Urothelium cell line (cell line): Measurements from ENCODE around the gene MLPH.

Experiments
- DNase-seq: peaks from one replicate; pipeline ENCODE4 v3.0.0; 2011; ENCODE audit warnings: low spot score, mixed read lengths
- FAIRE-seq: peaks from 2 replicates; lab custom pipeline; 2011; peaks lifted over from hg19 to GRCh38; lab: Jason Lieb, UNC

MLPH gene

DNA sequence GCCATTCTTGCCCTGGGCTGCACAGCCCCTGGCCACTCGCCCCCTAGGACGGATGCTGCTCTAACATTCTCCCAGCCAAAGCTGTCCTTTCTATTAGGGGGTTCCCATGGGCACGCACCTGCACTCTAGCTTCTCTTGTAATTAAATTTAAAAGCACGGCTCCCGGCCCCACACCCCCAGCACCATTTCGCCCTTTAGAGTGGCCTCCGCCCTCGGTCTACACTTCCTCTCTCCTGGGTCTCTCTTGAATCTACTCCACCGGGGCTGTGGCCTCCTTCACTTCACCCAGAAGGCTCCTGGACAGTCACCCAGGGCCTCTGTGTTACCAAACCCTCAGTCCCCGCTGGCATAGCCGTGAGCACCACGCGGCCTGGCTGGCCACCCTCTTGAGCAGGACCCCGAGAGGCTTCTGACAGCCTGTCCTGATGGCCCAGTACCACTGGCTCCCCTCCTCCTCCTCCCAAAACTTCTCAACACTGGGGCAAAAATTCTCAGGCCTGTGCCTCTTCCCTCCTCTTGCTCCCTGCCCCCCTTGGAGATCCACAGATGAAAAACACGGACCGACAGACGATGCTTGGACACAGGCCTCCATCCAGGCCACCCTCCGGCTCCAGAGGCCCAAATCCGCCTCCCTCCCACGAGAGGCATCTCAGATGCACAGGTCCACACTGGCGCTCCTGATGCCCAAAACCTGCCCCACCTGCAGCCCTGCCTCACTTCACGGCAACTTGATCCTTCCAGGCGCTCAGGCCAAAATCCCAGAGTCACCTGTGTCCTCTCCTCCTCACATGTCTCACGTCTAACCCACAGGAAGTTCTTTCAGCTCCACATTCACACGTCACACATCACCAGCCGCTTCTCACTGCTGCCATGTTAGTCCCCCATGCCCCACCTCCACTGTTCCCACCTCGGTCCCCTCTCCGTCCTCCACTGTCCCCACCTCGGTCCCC is 110.4 kb downstream of the MLPH start:
- no peak for DNase-seq
- no peak for FAIRE-seq

DNA sequence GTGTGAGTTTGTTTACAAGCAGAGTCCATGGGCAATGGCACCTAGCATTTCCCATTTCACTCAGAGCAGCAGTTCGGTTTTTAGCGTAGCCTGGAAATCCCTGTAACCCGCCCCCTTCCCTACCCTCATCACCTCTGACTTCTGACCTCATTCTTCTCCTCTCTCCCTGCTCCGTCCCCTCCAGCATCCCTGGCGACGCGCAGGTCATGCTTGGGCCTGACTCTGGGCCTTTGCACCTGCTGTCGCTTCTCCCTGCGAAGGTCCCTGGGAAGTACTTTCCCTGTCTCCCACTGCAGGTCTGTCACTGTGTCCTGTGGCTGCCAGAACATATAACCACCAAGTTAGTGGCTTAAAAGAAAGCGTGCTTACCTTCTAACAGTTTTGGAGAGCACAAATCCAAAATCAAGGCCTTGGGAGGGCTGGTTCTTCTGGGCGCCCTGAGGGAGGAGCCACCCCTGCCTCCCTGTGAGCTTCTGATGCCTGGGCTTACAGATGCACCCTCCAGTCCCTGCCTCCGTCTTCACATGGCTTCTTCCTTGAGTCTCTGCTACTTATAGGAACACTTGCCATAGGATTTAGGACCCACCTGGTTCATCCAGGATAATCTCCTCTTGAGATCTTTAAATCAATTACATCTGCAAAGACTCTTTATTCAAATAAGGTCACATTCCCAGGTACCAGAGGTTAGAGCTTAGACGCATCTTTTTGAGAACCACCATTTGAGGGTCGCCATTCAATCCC is 111.6 kb downstream of the MLPH start:
- no peak for FAIRE-seq
- no peak for DNase-seq

DNA sequence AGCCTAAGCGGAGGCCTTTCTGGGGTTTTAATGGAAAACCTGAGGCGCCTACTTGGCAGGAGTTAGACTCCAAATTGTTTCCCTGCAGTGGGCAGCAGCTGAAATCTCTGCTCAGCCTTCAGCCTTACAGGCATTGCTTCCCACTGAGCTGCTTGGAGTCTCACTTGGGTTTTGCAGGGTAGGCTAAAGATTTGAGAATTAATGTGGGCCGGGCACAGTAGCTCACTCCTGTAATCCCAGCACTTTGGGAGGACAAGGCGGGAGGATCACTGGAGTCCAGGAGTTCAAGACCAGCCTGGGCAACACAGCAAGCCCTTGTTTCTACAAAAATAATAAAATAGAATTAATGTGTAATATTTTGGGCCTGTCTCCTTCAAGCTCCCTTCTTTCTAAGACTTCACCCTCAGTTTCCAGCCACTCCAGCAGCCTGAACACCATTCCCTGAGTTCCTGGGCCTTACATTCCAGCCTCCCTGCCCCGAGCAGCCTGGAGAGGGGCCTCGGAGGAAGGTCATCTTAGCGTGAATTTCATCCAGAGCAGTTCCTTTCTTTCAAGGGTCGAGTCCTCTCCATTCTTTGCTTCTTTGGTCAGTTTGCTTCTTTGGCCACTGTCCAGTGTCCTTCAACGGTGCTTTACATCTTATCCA is 112.5 kb downstream of the MLPH start:
- DNase-seq, result no peak
- no peak for FAIRE-seq

DNA sequence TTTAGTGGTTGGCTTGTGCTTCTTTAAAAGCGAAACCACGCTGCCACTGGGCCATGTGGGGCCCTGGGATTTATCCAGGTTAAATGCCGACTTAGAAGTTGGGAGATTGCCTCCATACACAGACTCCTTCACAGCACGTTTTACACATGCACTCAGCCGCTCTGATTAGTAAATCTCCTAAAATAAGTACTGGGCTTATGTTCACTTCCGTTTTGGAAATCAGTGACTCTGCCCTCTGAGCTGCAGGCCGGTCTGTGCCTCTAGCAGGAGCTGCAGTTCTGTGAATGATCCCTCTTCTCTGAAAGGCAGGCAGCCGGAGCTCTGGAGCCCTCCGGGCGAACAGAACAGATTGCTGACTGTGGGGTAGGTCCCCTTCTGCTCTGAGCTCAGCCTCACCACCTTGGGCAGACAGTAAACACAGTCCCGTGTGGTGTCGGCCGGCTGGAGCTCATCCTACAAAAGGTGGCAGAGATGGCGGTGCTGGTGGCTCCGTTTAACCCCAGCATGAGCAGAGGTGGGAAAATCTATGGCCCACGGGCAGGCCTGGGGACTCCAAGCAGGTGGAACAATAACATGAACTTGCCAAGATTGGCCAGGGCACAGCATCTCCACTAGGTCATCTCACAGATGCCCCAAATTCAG is 113.3 kb downstream of the MLPH start:
- FAIRE-seq (no peak), DNase-seq (no peak)

DNA sequence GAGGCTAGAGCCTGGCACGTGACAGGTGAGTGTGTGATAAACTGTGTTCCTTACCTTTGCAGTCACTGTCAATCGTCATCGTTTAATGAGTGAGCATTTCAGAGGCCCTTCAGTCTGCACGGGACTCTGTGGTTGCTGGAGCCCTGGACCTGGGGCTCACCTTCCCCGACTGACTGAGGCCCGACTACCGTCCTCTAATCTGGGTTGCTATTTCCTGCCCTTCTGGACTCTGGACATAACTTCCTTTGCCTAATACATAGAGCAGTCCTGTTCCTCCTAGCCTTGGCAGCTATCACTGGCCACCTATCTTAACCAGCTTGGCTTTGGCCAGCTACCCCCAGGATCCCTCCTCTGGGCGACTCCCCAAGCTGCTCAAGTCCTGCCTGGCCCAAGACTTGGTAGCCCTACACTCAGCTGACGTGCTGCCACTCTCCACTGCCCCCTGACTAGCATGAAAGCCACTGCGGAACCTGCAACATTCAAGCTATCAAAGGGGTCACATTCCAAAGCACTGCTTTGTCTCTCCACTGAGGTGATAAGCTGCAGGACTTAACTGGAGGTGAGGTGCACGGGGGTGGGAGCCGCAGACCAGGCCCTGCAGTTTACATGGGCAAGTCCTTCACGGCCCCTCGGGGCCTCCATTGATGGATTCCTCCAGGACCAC is 114.5 kb downstream of the MLPH start:
- no peak for FAIRE-seq

DNA sequence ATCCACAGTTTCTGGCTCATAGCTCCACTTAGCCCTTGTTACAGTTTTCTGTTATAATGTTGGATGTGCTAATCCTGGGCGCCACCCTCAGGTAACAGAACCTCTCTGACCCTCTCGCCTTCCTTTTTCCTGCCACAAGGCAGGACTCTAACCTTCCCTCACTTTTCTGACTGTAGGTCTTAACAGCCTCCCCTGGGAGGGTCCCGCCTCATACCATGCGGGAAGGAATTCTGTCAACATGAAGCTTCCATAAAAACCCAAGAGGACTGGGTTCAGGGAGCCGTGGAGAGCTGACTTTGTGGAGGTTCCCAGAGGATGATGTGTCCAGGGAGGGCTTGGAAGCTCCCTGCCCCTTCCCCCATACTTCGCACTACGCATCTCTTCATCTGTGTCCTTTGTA is 115.4 kb downstream of the MLPH start:
- FAIRE-seq (no peak), DNase-seq (no peak)

More for the DNA sequence above, 114.5 kb downstream of the MLPH start:
- DNase-seq, result no peak

DNA sequence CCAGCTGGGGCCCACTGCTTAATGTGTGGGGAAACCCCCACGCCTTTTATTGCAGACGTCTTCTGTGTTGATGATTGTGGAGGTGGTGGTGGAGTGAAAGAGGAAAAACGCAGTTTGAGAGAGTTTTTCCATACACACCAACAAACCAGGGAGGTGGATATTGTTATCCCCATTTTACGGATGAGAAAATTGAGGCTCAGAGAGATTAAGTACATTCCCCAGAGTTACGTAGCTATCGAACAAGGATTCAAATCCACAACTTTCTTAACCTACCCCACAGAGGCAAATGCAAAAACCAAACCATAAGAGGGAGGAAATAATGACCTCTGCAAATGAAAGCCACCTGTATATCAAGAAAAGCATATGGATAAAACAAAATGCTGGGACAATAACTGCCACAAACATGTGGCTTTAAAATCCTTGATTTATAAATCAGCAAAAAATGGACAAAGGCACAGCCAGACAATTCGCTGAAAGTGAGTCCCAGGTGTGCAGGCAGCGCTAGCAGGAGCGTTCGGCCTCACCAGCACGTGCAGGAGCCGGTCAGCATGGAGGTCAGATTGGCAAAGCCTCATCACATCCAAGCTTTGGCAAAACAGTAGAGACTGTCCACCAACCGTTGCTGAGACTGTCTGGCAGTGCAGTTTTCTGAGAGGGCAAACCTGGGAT is 116.1 kb downstream of the MLPH start:
- FAIRE-seq (no peak), DNase-seq (no peak)

DNA sequence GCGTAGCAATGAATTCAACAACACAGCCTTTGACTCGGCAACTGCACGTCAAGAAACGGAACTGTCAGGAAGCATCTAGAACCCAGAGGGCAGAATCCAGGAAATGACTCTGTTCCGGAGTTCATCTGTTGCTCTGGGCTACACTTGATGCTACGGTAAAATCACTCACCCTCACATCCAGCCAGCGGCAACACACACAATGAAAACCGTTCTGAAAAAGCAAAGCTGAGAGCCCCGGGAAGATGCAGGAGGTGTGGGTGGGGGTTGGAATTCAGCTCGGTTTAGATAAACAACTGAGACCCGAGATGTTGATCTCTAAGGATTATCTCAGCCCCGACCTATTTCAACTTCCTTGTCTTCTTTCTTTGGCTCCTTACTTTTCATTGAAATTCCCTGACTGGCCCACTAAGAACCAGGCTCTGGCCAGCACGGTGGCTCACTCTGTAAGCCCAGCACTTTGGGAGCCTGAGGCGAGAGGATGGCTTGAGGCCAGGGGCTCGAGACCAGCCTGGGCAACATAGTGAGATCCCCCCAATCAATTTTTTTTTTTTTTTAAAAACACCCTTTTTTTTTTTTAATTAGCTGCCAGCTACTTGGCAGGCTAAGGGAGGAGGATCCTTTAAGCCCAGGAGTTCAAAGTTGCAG is 116.8 kb downstream of the MLPH start:
- FAIRE-seq, result no peak
- DNase-seq, result no peak

DNA sequence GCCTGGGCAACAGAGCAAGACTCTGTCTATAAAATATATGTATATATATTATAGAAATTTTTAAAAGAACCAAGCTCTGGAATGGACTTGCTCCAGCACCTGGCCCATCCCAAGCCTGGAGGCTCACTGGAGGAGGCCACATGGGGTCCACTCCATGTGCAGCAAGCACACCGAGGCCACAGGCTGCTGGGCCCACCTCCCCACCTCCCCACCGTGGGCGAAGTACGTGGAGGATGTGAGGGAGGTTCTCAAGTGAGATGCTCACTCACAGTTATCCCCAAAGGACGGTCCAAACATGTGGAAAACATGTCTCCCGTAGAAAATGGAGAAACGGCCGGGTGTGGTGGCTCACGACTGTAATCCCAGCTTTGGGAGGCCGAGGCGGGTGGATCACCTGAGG is 117.3 kb downstream of the MLPH start:
- no peak for DNase-seq
- FAIRE-seq, result no peak
